H54 (cell line): ENCODE results near the gene TMEM38A.
A peak's percentile ranks its signal among the peaks of the same experiment; 100 is the strongest.

Source experiments
- DNase-seq: peaks from one replicate; pipeline ENCODE4 v3.0.0; 2011; ENCODE audit warnings: low spot score, mixed read lengths; ENCODE audit not compliant: insufficient read length
- FAIRE-seq: peaks from 3 replicates; lab custom pipeline; 2011; peaks lifted over from hg19 to GRCh38; lab: Jason Lieb, UNC
- POLR2A ChIP-seq: IDR thresholded peaks from 2 replicates; pipeline ENCODE4 v1.6.1; 2011; ENCODE audit warnings: low read depth, mild to moderate bottlenecking, low read length

The TMEM38A gene, protein sequence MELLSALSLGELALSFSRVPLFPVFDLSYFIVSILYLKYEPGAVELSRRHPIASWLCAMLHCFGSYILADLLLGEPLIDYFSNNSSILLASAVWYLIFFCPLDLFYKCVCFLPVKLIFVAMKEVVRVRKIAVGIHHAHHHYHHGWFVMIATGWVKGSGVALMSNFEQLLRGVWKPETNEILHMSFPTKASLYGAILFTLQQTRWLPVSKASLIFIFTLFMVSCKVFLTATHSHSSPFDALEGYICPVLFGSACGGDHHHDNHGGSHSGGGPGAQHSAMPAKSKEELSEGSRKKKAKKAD

DNA sequence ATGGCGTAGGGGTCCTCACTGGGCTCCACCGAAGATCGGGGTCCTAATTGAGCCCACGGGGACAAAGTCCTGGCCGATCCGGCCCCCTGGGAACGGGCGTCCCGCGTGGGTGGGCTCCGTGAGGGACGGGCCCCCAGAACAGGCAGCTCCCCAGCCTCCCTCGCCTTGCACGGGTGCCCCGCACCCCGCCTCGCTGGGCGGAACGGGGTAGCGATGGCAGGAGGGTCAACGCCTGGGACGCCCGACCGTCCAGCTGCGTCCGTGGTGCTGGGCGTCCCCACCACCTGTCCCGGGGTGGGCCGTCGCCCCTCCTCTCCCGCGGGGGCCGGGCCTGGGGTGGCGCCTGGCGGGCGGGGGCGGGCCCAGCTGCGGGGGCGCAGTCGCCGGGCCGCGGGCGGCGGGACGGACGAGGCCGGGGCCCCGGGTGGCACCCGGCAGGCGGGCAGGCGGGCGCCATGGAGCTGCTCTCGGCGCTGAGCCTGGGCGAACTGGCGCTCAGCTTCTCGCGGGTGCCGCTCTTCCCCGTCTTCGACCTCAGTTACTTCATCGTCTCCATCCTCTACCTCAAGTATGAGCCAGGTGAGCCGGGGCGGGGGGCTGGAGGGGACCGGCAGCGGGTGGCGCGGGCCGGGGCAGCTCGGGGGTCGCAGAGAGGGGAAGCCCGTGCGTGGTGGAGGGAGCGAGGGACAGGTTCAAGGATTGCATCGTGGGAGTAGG, at the start of gene TMEM38A:
Gene TMEM38A (plus strand): TSS at position 377 of the 717 bp plus-strand sequence. CDS start 79 bp downstream, at position 456.
- DNase-seq (peak; percentile 54), FAIRE-seq (no peak)
- TF ChIP-seq POLR2A: peak; percentile 35; the same call in 1 of the 2 replicates

DNA sequence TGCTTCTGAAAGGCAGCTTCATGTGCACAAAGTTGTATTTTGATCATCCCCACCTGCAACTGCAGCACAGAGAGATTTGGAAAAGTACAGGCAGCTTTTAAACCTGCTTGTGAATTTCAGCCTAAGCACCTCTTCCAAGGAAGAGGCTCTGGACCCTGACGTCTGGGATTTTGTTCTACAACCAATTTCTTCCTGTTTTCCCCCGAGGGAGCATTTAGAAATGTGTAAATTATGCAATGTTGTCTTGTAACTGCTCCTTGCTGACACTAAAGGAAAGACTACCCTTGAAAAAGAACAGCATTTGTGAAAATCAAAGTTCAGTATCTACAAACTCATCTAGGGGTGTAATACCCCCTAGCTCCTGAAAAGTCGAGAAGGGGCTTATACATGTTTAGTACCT, 48.3 kb upstream of the TMEM38A start:
- TF ChIP-seq POLR2A: no peak
- FAIRE-seq (no peak), DNase-seq (no peak)

DNA sequence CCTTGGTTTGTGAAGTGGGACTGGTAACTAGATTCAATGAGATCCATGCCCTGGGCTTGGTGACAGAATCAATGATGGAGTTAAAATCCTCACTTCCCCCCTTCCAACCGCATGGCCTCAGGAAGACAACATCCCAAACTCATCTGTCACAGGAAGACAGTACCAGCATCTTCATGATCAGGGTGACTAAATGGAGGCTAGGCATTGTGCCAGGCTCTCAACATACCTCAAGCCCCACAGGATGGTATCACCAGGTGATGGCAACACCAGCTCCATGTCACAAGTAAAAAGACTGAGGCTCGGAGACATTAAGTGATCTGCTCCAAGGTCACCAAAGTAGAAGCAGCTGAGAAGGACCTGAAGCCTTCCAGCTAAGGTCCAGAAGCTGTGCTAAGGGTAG, 47.1 kb upstream of the TMEM38A start:
- no peak for TF ChIP-seq POLR2A
- FAIRE-seq (no peak), DNase-seq (no peak)

DNA sequence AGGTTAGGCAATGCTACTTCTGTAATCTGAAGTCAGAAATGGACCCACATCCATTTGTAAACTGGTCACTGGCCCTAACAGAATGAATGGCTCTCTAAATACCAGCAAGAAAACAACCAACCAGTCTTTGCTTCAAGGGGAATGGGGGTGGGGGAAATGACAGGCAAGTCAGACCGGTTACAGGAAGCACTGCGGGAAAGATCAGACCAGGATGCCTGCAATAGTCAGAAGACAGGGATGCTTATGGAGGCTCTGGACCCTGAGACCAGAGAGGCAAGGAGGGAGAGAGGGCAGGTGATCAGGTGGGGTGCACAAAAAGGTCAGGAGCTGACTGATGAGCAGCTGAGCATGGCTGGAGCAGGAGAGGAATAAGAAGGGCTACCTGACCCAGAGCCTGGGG, 46.0 kb upstream of the TMEM38A start:
- DNase-seq (no peak), FAIRE-seq (no peak)
- no peak for TF ChIP-seq POLR2A

DNA sequence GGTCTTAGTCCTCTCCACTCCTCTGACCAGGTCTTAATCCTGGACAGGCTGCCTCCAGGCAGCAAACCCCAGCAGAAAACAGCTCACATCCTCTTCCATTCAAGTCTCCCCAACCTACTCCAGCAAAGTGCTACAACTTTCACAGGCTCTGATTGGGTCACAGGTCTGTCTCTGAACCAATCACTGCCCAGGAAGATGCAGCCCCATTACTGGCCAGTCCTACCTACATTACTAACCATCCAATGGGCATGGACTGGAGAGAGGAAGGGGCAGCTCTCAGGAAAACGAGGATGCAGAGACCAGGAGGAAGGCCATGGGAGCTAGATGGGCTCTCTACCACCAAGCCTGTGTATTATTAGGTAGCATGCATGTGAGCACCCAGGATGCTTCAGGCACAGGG, 45.1 kb upstream of the TMEM38A start:
- DNase-seq (no peak), FAIRE-seq (no peak)
- TF ChIP-seq POLR2A: no peak

DNA sequence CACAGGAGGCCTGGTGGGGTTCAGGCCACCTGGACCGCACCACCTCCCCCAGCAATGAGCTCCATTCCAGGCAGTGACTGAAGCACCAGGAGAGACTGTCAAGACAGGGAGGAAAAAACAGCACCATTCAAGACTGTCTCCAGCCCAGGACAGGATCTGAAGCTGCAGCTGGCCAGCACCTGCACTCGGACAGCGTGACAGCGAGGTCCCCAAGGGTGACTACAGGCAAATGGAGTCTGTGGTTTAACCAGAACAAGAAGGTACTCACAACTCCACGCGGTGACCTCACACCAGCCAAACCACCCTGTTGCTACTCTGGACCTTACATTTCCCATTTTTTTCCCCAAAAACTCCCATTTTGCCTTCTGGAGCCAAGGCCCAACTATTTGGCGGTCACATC, 42.7 kb upstream of the TMEM38A start:
- TF ChIP-seq POLR2A: no peak
- FAIRE-seq (no peak), DNase-seq (no peak)

DNA sequence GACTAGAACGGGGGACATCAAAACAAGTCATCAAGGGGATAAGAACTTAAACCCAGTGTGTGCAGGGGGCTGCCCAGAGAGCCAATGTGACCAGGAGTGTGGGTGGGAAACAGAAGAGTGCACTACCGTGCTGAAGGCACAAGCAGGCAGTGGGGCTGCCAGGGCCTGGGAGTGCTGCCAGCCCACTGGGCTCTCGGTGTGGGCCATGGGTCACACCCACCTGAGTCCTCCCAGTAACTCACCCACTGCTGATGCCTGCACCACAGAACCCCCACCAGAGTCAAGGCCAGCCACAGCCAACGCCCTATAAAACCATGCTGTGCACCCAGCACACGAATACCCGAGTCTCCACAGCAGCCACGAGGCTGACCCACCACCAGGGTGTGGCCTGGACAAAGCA, 41.5 kb upstream of the TMEM38A start:
- no peak for TF ChIP-seq POLR2A
- FAIRE-seq (no peak), DNase-seq (no peak)

DNA sequence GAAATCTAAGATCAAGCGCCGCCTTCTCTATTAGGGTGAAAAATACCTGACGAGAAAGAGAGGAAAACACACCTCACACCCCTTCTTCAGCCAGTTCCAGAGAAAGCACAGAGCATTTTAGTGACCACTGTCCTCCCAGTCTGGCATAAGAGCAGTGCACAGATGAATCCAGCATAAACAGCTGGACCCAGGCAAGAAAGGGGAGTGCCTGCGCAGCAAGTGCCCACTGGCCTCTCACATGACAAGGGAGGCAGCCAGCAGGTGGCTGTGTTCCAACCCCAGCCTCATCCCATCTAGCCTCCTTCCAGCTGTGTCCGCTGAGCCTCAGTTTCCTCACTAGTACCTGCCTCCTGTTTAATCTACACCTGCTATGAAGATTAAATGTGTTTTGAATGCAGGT, 40.9 kb upstream of the TMEM38A start:
- FAIRE-seq (no peak), DNase-seq (no peak)
- no peak for TF ChIP-seq POLR2A

DNA sequence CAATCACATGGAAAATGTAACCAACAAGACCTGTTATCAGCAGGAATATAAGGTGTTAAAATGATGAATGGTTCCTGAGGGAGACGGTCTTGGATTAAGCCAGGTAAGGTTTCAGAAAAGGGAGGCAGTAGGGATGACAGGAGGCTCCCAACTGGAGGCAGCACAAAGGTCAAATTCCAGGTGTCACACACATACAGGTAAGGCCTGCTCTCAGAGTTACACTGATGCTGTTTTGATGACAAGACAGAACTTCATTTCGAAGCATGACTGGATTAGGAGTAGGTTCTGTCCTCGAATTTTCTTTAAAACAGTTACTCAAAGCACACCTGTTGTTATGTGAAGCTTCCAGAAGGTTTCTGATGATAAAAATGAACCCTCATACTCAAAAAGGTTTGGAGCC, 40.4 kb upstream of the TMEM38A start:
- DNase-seq (no peak), FAIRE-seq (no peak)
- no peak for TF ChIP-seq POLR2A

DNA sequence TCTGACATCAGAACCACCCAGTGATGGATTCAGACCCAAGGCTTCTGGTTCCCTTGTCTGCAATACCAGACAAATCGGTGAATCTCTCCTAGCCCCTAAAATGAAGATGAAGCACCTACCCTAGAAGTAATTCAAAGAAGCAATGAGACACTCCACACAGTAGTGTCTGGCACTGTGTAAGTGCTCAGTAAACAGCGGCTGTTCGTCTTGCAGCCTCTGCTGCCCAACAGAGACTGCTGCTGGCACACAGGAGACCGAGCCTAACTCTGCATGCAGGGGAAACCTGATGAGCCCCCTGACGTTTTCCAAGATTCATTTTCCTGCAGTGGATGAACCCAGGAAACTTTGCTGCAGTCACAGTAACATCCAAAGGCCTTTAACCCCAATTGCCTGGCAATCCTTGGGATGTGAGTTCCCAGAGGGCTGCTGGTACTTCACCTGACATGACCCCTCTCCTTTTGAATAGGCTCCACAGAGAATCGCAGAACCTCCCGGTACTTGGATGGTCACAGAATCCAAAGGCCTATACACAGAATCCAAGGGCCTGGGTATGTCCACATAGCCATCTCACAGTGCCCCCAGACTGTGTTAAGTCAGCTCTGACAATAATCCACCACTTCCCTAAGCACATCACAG, 39.7 kb upstream of the TMEM38A start:
- no peak for DNase-seq
- FAIRE-seq: no peak
- TF ChIP-seq POLR2A: no peak

DNA sequence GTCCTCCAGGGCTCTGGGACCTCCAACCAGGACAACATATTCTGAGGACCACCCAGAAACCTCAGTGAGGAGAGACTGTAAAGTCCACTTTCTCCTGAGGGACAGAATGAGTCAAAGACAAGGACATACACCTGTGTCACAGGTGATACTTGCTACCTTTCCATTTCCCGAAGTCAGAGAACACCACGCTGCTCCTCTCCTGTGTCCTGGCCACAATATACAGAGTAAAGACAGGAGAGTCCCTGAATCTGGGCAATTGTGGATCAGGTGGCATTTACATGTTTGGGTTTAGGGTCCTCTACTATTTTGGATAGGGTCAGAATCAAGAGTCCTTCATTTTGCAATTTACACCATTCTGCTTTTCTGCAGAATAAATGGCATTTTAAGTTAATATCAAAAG, 37.9 kb upstream of the TMEM38A start:
- DNase-seq (no peak), FAIRE-seq (no peak)
- TF ChIP-seq POLR2A: no peak

DNA sequence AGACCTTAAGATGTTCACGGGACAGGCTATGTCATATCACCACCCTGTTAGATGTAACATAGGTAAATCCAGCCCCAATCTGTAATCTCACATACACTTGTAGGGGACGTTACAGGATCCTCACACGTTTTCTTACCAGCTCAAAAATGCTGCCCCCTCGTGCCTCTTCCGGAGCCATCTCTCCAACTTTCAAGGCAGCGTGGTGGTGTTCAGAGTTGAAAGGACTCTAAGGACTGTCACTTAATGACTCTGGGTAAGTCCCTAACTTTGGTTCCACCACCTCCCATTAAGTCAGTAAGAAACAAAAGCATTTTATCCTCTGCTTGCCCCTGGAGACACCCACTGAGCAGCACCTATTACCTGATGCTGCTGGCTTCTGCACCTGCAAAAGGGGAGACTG, 37.4 kb upstream of the TMEM38A start:
- TF ChIP-seq POLR2A: no peak
- no peak for DNase-seq
- FAIRE-seq: no peak

DNA sequence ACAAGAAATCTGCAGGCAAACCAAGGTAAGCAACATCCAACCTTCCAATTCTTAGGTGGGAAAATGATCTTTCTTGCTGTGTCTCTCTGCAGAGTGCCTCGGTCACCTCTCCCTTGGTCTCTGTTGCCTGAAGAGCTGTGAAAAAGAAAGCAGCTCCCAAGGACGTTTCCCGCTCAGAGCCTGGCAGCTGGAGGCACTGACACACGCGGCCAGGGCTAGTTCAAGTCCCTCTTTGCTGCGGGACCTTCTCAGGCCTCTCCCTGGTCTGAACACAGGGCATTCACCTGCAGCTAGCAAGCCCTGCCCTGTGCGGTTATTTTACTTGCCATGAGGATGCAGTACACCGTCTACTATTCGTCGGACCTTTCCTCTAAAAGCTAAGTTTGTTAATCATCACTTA, 36.7 kb upstream of the TMEM38A start:
- FAIRE-seq: no peak
- DNase-seq: no peak
- no peak for TF ChIP-seq POLR2A

DNA sequence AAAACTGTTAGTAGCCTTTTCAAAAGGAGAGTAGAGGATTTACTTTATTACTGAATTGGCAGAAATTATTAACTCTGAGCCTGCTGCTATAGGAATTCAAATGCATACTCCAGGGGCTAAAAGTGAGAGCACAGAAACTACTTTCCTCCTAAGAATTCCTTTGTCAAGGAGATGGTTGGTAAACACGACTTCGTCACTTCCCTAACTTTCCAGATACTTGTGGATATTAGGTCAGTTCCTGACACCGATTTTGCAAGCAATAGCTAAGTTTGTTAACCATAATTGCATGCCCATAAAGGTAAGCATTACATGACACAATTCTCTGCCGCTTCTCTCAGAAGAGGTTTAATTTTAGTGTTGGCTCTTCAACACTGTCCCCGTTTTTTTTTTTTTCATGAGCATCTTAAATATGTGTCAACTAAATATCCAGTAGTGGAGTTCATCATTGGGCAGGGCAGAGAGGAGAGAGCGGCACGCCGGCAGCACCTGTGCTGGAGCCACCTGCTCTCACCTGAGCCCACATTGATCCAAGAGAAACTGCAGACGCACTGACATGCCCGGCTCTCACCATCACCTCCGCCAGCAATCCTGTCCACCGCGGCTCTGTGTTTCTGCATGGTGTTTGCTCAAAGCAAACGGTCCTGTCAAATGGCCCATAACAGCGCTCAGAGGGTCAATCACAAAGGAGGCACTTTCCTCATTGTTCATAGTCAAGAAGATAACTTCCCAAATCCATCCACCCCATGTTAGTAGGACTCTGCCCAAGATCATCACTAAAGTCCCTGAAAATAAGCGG, 35.6 kb upstream of the TMEM38A start:
- DNase-seq (no peak), FAIRE-seq (no peak)
- no peak for TF ChIP-seq POLR2A
